NCI-H2227 (cell line): ENCODE measurements around the gene DES.
"Not testable (repeated sequence)": the region's sequence is repeated elsewhere in the genome, so short reads cannot be mapped to it uniquely, and the experiment has no call there.

Source experiments
- DNase-seq: peaks from one replicate; lab custom pipeline; 2025; ENCODE audit not compliant: unreplicated experiment; lab: John Stamatoyannopoulos, UW

Gene DES

DNA sequence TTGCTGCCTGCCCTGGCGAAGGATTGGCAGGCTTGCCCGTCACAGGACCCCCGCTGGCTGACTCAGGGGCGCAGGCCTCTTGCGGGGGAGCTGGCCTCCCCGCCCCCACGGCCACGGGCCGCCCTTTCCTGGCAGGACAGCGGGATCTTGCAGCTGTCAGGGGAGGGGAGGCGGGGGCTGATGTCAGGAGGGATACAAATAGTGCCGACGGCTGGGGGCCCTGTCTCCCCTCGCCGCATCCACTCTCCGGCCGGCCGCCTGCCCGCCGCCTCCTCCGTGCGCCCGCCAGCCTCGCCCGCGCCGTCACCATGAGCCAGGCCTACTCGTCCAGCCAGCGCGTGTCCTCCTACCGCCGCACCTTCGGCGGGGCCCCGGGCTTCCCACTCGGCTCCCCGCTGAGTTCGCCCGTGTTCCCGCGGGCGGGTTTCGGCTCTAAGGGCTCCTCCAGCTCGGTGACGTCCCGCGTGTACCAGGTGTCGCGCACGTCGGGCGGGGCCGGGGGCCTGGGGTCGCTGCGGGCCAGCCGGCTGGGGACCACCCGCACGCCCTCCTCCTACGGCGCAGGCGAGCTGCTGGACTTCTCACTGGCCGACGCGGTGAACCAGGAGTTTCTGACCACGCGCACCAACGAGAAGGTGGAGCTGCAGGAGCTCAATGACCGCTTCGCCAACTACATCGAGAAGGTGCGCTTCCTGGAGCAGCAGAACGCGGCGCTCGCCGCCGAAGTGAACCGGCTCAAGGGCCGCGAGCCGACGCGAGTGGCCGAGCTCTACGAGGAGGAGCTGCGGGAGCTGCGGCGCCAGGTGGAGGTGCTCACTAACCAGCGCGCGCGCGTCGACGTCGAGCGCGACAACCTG is at the start of gene DES:
DES (plus strand) TSS at position 223 of the 857 bp plus-strand sequence; CDS start at position 309, 86 bp downstream.
- DNase-seq, result no peak

DNA sequence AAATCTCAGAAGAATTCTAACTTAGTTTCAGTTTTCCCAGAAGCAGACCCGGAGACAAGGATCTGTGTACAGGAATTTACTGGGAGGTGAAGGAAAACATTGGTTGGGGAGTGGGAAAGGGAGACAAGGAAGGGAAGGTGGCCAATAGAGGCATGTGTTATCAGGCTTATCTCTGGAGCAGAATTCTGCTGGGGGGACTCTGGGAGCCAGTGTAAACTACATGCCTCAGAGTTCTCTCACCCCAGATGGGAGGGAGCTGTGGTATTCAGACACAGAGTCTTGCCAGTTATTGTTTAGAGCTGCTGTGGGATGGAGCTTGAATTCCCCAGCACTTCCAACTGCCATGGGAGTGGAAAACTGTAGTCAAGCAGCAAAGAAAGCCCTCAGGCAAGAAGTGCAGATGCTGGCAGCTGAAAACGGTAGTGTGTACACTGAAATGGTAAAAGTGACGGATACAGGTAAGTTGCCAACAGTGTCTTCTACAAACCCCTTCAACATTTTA is 49.4 kb upstream of the DES start:
- DNase-seq, result no peak

- no peak for DNase-seq
Measured at GRCh38 chr2:219369447-219369861, 48.7 kb upstream of the DES start.

DNA sequence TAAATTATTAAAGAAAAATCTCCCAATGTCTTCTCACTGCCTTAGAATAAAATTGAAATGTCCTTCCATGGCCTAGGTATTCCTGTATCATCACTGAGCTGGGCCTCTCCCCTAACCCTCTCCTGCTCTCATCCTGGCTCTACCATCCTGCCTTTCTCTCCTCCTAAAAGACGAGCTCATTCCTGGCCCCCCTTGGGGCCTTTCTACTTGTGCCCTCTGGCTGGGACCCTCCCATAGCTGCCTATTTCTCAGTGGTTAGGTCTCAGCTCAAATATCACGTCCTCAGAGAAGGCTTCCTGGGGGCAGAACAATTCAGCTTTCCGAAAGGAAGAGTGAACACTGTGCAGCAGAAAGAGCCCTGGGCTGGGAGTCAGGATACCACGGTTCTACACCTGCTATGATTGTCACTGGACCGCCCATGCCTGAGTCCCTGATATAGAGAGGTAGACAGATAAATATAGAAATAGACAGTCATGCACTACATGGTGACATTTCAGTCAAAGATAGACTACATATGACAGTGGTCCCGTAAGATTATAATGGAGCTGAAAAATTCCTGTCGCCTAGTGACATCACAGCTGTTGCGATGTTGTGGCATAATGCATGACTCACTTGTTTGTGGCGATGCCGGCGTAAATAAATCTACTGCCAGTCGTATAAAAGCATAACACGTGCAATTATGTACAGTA is 39.9 kb upstream of the DES start:
- DNase-seq, result no peak

DNA sequence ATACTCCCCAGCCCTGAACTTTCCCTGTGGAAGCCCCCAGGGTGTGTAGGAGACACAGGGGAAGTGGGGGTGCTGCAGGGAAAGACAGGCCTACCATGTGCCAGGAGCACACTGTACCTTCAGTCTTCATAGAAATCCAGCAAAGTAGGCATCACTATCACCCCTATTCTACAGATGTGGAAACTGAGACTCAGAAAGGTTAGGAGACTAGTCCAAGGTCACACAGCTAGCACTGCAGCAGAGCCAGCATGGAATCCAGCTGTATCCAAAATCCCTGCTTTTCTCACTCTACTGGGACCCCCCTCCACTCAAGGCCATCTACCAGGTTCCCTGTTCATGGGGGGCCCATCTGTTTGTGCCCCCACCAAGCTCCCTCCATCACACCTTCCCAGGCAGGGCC is 37.3 kb upstream of the DES start:
- DNase-seq, result no peak

DNA sequence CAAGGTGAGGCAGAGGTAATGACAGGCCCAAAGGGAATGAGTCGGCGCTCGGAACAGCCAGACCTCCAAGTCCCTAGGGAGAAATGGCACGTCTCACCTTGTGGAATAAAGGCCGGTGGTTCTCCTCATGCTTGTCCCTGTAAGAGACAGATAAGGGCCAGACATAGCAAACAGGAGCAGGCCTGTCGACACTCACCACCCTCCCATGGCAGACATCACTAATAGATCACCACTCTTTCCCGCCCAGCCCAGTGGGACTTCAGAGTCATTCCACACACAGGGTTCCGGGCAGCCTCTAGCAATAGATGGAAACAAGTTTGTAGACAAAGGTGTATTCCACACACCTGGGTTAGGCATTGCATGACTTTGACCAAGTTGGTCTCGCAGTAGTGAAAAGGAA is 36.7 kb upstream of the DES start:
- DNase-seq, result no peak

GRCh38 chr2:219384083-219384713 is 34.0 kb upstream of the DES start:
- no peak for DNase-seq

DNA sequence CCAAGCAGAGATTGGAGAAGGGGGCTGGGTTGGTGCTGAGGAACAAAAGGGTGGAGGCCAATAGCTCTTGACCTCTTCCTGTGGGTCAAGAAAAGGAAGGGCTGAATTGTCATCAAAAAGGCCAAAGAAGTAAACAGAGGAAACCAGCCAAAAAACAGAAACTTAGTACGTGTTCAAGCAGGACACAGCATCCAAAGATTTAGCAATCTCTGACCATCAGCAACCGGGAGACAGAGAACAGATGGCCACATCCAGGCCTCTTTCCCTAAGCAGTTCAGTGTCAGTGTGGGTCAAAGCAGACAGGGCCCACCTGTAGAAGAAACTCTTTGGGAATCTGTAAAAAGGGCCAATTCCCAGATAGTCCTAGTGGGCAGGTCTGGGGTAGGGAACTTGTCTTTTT is 33.3 kb upstream of the DES start:
- DNase-seq, result no peak

- DNase-seq, result no peak
Measured at GRCh38 chr2:219385958-219386520, 32.1 kb upstream of the DES start.

DNA sequence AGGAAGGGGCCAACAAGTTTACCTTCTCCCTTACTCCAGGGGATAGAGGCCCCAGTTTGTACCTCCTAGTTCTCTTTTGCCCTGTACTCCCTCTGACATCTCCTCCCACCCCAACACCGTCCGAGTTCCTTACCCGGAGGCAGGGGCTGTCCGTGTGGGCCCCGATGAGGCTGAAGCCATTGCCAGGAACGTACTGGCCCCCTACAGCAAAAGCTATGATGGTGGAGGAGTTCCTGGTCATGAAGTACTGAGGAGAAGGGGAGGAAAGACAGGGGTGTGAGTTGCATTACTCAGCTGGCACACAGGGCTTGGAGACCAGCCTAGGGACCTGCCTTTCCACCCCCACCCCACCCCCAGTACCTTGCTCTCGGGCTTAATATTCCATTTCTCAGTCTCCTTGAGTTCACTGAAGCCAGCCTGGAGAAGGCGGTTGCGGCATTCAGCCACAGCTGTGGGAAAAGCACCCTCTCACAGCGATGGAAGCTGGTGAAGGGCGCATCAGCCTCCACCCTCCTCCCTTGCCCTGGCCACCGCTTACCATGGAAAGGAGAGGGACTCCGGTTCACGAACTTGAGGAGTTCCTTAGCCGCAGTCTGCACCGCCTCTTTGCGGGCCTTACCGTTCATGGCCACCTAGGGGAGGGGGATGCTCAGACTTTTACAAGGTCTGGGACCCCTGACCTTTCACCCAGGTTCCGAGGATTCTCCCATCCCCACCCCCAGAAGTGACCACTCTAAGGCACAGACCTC is 31.5 kb upstream of the DES start:
- DNase-seq, result no peak

DNA sequence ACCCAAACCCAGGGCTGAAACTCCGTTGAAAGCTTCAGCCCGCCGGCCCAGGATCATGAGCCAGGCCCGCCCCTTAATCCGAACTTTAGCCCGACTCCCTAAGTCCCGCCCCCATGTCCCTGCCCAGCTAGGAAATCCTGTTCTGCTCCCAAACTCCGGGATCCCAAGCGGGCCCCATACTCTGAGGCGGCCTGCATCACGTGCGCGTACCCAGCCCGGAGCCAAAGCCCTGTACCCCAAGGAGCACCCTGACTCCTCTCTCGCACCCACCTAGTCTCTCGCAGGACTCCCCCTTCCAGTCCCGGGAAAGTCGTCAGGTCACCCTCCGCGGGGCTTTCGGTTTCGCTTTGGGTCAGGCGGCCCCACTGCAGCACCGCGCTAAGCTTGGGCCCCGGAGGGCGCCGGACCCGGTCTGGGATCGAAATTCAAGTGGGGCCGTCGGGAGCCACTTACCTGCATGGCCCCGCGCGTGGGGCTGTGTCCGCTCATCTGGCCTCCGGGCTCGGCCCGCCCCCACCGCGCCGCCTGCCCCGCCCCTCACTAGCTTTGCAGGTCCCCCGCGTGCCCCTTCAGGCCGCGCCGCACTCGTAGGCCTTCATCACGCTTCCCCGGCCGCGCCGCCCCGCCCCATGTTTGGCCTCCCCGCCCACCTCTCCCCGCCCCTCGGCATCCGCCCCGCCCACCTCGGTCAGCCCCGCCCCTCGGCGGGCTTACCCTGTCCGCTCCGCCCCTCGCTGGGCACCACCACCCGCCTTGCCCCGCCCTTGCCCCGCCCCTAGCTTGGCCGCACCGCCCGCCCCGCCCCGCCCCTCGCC is 30.7 kb upstream of the DES start, which contains the start of gene DNPEP:
DNPEP (minus strand) TSS at position 607 of the 815 bp plus-strand sequence; CDS start at position 489, 118 bp downstream.
- DNase-seq, result peak; percentile 95

DNA sequence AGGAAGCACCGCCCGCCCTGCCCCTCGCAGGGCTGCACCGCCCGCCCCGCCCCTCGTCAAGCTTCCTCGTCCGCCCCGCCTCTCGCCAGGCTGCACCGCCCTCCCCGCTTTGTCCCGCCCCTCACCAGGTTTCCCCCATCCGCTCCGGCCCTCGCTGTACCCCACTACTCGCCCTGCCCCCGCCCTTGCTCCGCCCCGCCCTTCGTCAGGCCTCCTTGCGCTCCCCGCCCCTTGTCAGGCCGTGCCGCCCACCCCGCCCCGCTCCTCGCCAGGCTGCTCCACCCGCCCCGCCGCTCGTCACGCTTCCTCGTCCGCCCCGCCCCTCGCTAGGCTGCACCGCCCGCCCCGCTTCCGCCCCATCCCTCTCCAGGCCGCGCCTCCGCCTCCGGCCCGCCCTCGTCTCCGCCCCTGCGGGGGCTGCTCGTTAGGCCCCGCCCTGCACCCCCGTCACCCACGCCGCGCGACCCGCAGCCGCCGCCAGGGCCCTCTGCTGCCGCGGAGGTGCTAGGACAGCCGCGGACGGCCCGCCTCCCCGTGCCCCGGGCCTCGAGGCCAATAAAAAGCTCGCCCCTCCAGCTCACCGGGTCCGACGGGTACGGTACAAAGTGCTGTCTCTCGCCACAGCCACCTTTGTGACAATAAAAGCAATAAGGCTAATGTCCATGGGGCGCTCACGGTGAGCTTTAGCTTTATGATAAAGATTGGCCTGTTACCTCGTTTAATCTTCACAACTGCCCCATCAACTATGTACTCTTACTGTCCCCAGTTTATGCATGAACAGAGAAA is 29.9 kb upstream of the DES start:
- DNase-seq, result peak; percentile 98

- DNase-seq, result no peak
Measured at GRCh38 chr2:219388907-219389156, 29.3 kb upstream of the DES start.

- no peak for DNase-seq
Measured at GRCh38 chr2:219392754-219393153, 25.4 kb upstream of the DES start.

- DNase-seq, result not testable (repeated sequence)
Measured at GRCh38 chr2:219395056-219395455, 23.1 kb upstream of the DES start.

DNA sequence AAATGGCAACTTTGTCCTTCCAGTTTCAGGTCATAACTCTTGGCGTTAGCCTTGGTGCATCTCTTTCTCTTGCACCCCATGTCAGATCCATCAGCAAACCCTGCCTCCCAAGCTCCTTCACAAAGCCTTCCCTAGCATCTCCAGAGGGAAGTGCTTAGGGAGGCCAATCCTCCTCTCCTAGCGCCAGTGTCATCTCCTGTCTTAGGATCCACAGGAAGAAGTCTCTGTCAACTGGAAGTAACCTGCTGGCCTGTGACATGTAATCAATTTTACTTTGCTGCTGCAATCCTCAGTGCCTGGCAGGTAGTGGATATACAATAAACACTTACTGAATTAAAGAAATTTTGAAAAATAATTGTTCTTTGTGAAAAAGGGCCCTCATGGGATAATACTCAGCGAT is 22.6 kb upstream of the DES start:
- no peak for DNase-seq

DNA sequence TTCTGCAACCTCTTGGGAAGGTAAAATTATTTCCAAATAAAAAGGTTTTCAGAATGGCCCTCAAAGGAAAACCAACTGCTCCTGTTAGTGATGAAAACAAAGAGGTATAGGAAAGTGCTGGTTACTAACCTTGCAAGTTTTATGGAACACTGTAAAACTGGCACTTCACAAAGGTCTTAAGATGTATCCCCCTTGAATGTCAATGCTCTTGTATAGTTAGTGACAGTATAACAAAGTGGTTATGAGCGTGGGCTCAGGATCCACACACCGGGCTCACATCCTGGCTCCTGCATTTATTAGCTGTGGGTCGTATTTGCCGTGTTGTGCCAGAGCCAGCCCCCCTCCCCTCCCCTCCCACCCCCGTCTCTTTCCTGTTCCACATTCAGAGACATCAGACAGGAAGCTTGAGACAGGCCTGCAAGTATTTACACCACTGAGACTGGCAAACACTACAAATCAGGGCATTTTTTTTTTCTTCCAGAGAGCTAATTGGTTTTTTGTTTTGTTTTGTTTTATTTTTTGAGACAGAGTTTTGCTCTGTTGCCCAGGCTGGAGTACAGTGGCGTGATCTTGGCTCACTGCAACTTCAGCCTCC is 21.2 kb upstream of the DES start:
- no peak for DNase-seq

DNA sequence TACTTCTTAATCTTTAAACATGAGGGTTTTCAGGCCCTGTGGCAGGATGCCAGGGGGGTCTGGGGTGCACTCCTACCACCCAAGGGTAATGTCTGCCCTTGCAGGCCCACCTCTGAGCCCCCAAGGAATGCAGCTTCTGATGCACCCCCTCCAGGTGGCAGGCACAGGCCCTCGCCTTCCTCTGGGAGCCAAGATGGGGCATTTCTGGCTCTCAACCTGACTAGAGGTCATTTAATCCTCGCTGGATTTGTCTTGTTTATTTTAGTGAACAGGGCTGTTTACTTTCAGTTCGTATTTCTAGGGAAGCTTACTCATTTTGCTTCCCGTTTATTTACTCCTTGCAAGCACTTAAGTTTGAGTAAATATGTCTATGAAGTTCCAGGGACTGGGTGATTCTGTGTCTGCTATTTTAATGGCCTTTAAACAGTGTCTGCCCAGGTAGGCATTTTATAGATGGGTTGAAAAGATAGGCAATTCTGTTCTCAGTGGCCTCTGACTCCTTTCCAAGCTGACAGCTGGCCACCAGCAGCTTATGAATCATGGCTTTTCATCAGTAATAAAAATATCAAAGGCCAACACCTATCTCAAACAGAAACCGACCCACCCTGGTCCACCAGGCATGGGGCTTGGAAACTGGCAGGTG is 19.3 kb upstream of the DES start:
- DNase-seq, result no peak
